Liver (tissue), 9 donors: ENCODE data around the gene PRRG2. TPM values are rescaled to one million over a fixed set of nuclear protein-coding genes. Genes with fewer than 3 reads are reported as not detected.

Experiments used
- DNase-seq: peaks from one replicate; pipeline ENCODE4 v3.0.0-alpha.2; 2017; ENCODE audit warnings: low spot score
- H3K27ac ChIP-seq, 2 donors: one replicate each; pipeline ENCODE4 v1.7.0; 2013; ENCODE audit warnings: inconsistent platforms in 2 of 2, low read length in 2 of 2, control low read depth in 1 of 2, low read depth in 1 of 2, mild to moderate bottlenecking in 1 of 2
- H3K27me3 ChIP-seq, 4 donors: one replicate each; pipeline versions ENCODE4 v1.6.1 to v1.7.0; 2013; ENCODE audit warnings: low read length in 3 of 4, inconsistent platforms in 1 of 4, mild to moderate bottlenecking in 1 of 4, moderate library complexity in 1 of 4; ENCODE audit not compliant: control insufficient read depth in 4 of 4, insufficient read depth in 4 of 4
- H3K36me3 ChIP-seq, 4 donors: one replicate each; pipeline versions ENCODE4 v1.6.1 to v1.7.0; 2013; ENCODE audit warnings: low read length in 3 of 4, mild to moderate bottlenecking in 3 of 4, low read depth in 1 of 4, moderate library complexity in 1 of 4; ENCODE audit not compliant: control insufficient read depth in 4 of 4, insufficient read depth in 3 of 4
- H3K4me1 ChIP-seq, 4 donors: one replicate each; pipeline versions ENCODE4 v1.6.1 to v1.7.0; 2013; ENCODE audit warnings: low read length in 3 of 4, mild to moderate bottlenecking in 3 of 4, moderate library complexity in 1 of 4; ENCODE audit not compliant: control insufficient read depth in 4 of 4, insufficient read depth in 4 of 4
- H3K4me3 ChIP-seq, 3 donors: one replicate each; pipeline versions ENCODE4 v1.6.1 to v1.7.0; 2013; ENCODE audit warnings: low read length in 3 of 3, control low read depth in 1 of 3, low read depth in 1 of 3, mild to moderate bottlenecking in 1 of 3
- H3K9ac ChIP-seq, 2 donors: one replicate each; pipeline ENCODE4 v1.7.0; 2013; ENCODE audit warnings: low read length in 2 of 2, mild to moderate bottlenecking in 2 of 2, moderate library complexity in 2 of 2, control low read depth in 1 of 2, low read depth in 1 of 2
- H3K9me3 ChIP-seq, 4 donors: one replicate each; pipeline versions ENCODE4 v1.6.1 to v1.7.0; 2013; ENCODE audit warnings: low read length in 3 of 4; ENCODE audit not compliant: control insufficient read depth in 4 of 4
- EGR1 ChIP-seq, 2 donors: IDR thresholded peaks; 2 replicates each; pipeline ENCODE4 v1.6.1; 2016 to 2018; ENCODE audit warnings: antibody characterized with exemption in 2 of 2, low read depth in 2 of 2
- FOXA1 ChIP-seq: IDR thresholded peaks from 2 replicates; pipeline ENCODE4 v1.6.1; 2016; ENCODE audit warnings: antibody characterized with exemption
- FOXA2 ChIP-seq: IDR thresholded peaks from 2 replicates; pipeline ENCODE4 v1.6.1; 2016; ENCODE audit warnings: antibody characterized with exemption
- GABPA ChIP-seq, 2 donors: IDR thresholded peaks in 1 of 2; conservative IDR thresholded peaks in 1 of 2; 2 replicates each; pipeline ENCODE4 v1.6.1; 2016; ENCODE audit warnings: antibody characterized with exemption in 2 of 2, mild to moderate bottlenecking in 1 of 2, moderate library complexity in 1 of 2
- HNF4A ChIP-seq, 2 donors: conservative IDR thresholded peaks; 2 replicates each; pipeline ENCODE4 v1.6.1; 2016; ENCODE audit warnings: antibody characterized with exemption in 2 of 2, mild to moderate bottlenecking in 2 of 2
- JUND ChIP-seq, 2 donors: IDR thresholded peaks; 2 replicates each; pipeline ENCODE4 v1.6.1; 2016; ENCODE audit warnings: antibody characterized with exemption in 2 of 2
- NR2F2 ChIP-seq: IDR thresholded peaks from 2 replicates; pipeline ENCODE4 v1.6.1; 2016; ENCODE audit warnings: antibody characterized with exemption
- RAD21 ChIP-seq, 2 donors: IDR thresholded peaks; 2 replicates each; pipeline ENCODE4 v1.6.1; 2016; ENCODE audit warnings: antibody characterized with exemption in 2 of 2, mild to moderate bottlenecking in 2 of 2
- SP1 ChIP-seq: IDR thresholded peaks from 2 replicates; pipeline ENCODE4 v1.6.1; 2018; ENCODE audit warnings: antibody characterized with exemption, mild to moderate bottlenecking
- TAF1 ChIP-seq: conservative IDR thresholded peaks from 2 replicates; pipeline ENCODE4 v1.6.1; 2016; ENCODE audit warnings: antibody characterized with exemption, mild to moderate bottlenecking
- YY1 ChIP-seq: IDR thresholded peaks from 2 replicates; pipeline ENCODE4 v1.6.1; 2016; ENCODE audit warnings: antibody characterized with exemption, mild to moderate bottlenecking
- WGBS: extraction: QIAGEN DNeasy Blood & Tissue Kit; methylation state at CpG from one replicate; pipeline ENCODE4 v1.1.7; 2013; 5-methylcytosine and 5-hydroxymethylcytosine counted together
- polyA plus RNA-seq, 2 donors: library from polyadenylated mRNA; stranded (reverse) in 1 of 2; unstranded in 1 of 2; fragments of 200-250 nt in 1 of 2; fragments of >200 nt in 1 of 2; fragmentation: Nextera tagmentation in 1 of 2; extraction: Ambion mirVana in 1 of 2; gene quantifications; one replicate each; pipeline versions ENCODE4 v1.2.1 to v1.2.3, GENCODE V29; 2013 to 2015
- total RNA-seq, 2 donors: library from RNA; depleted of rRNA; stranded (reverse); fragments of >200 nt; gene quantifications; one replicate each; pipeline ENCODE4 v1.2.3, GENCODE V29; 2014
- TF ChIP-seq, protein P1 (sequence below): IDR thresholded peaks from 2 replicates; pipeline ENCODE4 v1.6.1; 2016; ENCODE audit warnings: antibody characterized with exemption, mild to moderate bottlenecking
- TF ChIP-seq, protein P2 (sequence below): IDR thresholded peaks from 2 replicates; pipeline ENCODE4 v1.6.1; 2016; ENCODE audit warnings: antibody characterized with exemption
- donor health status: healthy.
- donor health status: healthy.
- donor health status: healthy.
- donor health status: healthy.
- donor health status: healthy.

The PRRG2 gene
- total and polyA plus RNA-seq, 4 donors, result 1.1 to 2.8 (median 2.1) TPM

DNA sequence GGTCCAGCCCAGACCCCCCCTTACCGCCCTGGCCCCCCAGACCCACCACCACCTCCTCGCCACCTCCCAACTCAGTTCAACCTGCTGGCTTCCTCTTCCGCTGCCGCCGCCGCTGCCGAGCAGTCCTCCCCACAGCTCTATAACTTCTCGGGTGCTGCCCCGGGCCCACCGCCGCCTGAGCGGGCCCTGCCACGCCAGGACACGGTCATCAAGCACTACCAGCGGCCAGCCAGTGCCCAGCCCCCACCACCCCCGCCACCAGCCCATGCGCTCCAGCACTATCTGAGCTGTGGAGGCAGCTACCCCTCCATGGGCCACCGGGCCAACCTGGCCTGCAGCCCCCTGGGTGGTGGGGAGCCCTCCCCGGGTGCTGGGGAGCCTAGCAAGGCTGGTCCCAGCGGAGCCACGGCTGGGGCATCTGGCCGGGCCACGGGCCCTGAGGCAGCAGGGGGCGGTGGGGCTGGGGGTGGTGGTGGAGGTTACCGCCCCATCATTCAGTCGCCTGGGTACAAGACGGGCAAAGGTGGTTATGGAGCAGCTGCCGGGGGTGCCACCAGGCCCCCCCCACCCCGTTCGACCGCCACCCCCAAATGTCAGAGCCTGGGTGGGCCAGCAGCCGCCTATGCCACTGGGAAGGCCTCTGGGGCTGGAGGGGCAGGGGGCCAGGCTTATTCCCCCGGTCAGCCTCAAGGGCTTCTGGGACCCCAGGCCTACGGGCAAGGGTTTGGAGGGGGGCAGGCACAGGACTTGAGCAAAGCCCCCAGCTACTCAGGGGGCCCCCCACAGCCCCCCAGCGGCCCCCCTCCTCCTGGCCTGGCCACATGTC lies 14.1 kb downstream of the PRRG2 start:
- DNase-seq, result no peak
- Histone ChIP-seq H3K27ac (no peak overlapping the region), H3K36me3 (peaks cover 10 to 33% (median 17%) of the 10 kb centered on the region in 4 donors), H3K9ac (no peak overlapping the region), H3K4me1 (peaks cover 0 to 18% (median 13%) of the 10 kb centered on the region in 4 donors), H3K9me3 (no peaks in the 10 kb centered on the region), H3K27me3 (no peaks in the 10 kb centered on the region), H3K4me3 (no peak overlapping the region)
- TF ChIP-seq FOXA1 (no peak), RAD21 (IDR thresholded peaks at IDR 0.05) (no peak), NR2F2 (no peak)
- TF ChIP-seq, protein P1, sequence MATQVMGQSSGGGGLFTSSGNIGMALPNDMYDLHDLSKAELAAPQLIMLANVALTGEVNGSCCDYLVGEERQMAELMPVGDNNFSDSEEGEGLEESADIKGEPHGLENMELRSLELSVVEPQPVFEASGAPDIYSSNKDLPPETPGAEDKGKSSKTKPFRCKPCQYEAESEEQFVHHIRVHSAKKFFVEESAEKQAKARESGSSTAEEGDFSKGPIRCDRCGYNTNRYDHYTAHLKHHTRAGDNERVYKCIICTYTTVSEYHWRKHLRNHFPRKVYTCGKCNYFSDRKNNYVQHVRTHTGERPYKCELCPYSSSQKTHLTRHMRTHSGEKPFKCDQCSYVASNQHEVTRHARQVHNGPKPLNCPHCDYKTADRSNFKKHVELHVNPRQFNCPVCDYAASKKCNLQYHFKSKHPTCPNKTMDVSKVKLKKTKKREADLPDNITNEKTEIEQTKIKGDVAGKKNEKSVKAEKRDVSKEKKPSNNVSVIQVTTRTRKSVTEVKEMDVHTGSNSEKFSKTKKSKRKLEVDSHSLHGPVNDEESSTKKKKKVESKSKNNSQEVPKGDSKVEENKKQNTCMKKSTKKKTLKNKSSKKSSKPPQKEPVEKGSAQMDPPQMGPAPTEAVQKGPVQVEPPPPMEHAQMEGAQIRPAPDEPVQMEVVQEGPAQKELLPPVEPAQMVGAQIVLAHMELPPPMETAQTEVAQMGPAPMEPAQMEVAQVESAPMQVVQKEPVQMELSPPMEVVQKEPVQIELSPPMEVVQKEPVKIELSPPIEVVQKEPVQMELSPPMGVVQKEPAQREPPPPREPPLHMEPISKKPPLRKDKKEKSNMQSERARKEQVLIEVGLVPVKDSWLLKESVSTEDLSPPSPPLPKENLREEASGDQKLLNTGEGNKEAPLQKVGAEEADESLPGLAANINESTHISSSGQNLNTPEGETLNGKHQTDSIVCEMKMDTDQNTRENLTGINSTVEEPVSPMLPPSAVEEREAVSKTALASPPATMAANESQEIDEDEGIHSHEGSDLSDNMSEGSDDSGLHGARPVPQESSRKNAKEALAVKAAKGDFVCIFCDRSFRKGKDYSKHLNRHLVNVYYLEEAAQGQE, result no peak
- 95% methylated on average over 35 of the region's 35 CpGs for WGBS

DNA sequence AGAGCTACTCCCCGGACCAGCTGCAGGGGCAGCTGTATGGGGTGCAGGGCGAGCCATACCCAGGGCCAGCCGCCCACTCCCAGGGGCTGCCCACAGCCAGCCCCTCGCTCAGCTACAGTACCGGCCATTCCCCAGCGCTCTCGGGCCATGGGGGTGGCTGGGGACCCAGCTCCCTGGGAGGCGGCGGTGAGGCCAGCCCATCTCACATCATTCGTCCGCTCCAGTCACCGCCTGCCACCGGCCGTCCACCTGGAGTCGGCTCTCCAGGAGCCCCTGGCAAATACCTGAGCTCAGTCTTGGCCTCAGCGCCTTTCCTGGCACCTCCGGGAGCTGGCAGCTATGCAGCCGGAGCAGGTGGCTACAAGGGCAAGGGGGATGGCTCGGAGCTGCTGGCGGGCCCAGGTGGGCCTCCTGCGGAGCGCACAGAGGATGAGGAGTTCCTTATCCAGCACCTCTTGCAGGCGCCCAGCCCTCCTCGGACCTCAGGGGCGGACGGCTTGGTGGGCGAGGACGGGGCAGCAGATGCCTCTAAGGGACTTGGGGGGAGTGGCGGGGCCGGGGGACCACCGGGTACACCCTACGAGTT lies 14.8 kb downstream of the PRRG2 start:
- TF ChIP-seq HNF4A (conservative IDR thresholded peaks at IDR 0.05), result no peak
- WGBS, result 96% methylated on average over 32 of the region's 32 CpGs
- peaks cover 10 to 35% (median 18%) of the 10 kb centered on the region in 4 donors for H3K36me3 ChIP-seq

DNA sequence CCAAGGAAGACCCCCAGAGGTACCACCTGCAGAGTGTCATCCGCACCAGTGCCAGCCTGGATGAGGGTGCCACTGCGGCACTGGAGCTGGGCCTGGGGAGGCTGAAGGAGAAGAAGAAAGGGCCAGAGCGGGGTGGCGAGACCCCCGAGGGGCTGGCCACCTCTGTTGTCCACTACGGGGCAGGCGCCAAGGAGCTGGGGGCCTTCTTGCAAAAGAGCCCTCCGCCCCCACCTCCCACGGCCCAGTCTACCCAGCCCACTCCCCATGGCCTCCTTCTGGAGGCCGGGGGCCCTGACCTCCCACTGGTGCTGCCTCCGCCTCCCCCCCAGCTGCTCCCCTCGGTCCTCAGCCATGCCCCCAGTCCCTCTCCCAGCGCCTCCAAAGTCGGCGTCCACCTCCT lies 15.3 kb downstream of the PRRG2 start:
- Histone ChIP-seq H3K4me3 (no peak overlapping the region), H3K36me3 (peaks cover 10 to 39% (median 19%) of the 10 kb centered on the region in 4 donors), H3K9me3 (no peaks in the 10 kb centered on the region), H3K27me3 (no peaks in the 10 kb centered on the region), H3K27ac (no peak overlapping the region), H3K4me1 (peaks cover 0 to 15% (median 9%) of the 10 kb centered on the region in 4 donors), H3K9ac (no peak overlapping the region)
- TF ChIP-seq FOXA2, result no peak
- TF ChIP-seq, protein P1, result no peak
- no peak for TF ChIP-seq SP1
- no peak for TF ChIP-seq JUND (IDR thresholded peaks at IDR 0.05)
- TF ChIP-seq RAD21 (IDR thresholded peaks at IDR 0.05), result no peak
- TF ChIP-seq, protein P2, sequence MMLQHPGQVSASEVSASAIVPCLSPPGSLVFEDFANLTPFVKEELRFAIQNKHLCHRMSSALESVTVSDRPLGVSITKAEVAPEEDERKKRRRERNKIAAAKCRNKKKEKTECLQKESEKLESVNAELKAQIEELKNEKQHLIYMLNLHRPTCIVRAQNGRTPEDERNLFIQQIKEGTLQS, result no peak
- TF ChIP-seq TAF1, result no peak
- no peak for TF ChIP-seq YY1
- TF ChIP-seq EGR1 (IDR thresholded peaks at IDR 0.05; ENCODE audit: low read depth in 2 of 2), result no peak
- no peak for TF ChIP-seq GABPA (IDR thresholded peaks at IDR 0.05 in 1 of 2, conservative IDR thresholded peaks at IDR 0.05 in 1 of 2)
- DNase-seq, result no peak
- WGBS, result 95% methylated on average over 15 of the region's 15 CpGs

More for the DNA sequence above, 14.8 kb downstream of the PRRG2 start:
- no peak for DNase-seq
- Histone ChIP-seq H3K4me3 (no peak overlapping the region), H3K4me1 (peaks cover 0 to 15% (median 9%) of the 10 kb centered on the region in 4 donors), H3K9ac (no peak overlapping the region), H3K27ac (no peak overlapping the region), H3K27me3 (no peaks in the 10 kb centered on the region), H3K9me3 (no peaks in the 10 kb centered on the region)
